Osteocyte (in vitro differentiated cells): ENCODE results near the gene PRTN3. TPM values are rescaled to one million over a fixed set of nuclear protein-coding genes. Genes with fewer than 3 reads are reported as not detected.

Source experiments
- DNase-seq: peaks from one replicate; pipeline ENCODE4 v3.0.0; 2021; ENCODE audit warnings: mixed read lengths; ENCODE audit not compliant: unreplicated experiment; ENCODE audit errors: extremely low spot score
- H3K27ac Mint-ChIP-seq: one replicate; pipeline ENCODE4 v1.8.0; 2021; ENCODE audit warnings: mild to moderate bottlenecking, mixed read lengths; ENCODE audit not compliant: unreplicated experiment
- H3K27me3 Mint-ChIP-seq: one replicate; pipeline ENCODE4 v1.8.0; 2021; ENCODE audit warnings: mixed read lengths; ENCODE audit not compliant: unreplicated experiment
- H3K36me3 Mint-ChIP-seq: one replicate; pipeline ENCODE4 v1.8.0; 2021; ENCODE audit warnings: mixed read lengths; ENCODE audit not compliant: unreplicated experiment
- H3K4me1 Mint-ChIP-seq: one replicate; pipeline ENCODE4 v1.8.0; 2021; ENCODE audit warnings: mixed read lengths; ENCODE audit not compliant: unreplicated experiment
- H3K4me3 Mint-ChIP-seq: one replicate; pipeline ENCODE4 v1.8.0; 2021; ENCODE audit warnings: mild to moderate bottlenecking, moderate library complexity, mixed read lengths; ENCODE audit not compliant: unreplicated experiment
- H3K9me3 Mint-ChIP-seq: one replicate; pipeline ENCODE4 v1.8.0; 2021; ENCODE audit warnings: mixed read lengths; ENCODE audit not compliant: unreplicated experiment
- CTCF ChIP-seq: fragments of 200-600 bp; sonication (generic); IDR thresholded peaks from 2 replicates; pipeline ENCODE4 v1.5.0; 2021; ENCODE audit warnings: antibody characterized with exemption, mild to moderate bottlenecking, moderate library complexity
- total RNA-seq: library from RNA; stranded (reverse); gene quantifications from 2 replicates; pipeline ENCODE4 v1.2.1, GENCODE V29; 2021

PRTN3 gene
- total RNA-seq, 1 donor from 2014 or later, result not detected

GRCh38 chr19:810883-811489 lies 29.8 kb upstream of the PRTN3 start:
- peak; percentile 84 for DNase-seq
- Mint-ChIP-seq H3K27me3 (no peaks in the 10 kb centered on the region), H3K27ac (no peak overlapping the region), H3K9me3 (no peaks in the 10 kb centered on the region), H3K36me3 (peaks cover 27% of the 10 kb centered on the region), H3K4me1 (peaks cover 6% of the 10 kb centered on the region), H3K4me3 (no peak overlapping the region)
- no peak for TF ChIP-seq CTCF

GRCh38 chr19:811506-812048 lies 29.2 kb upstream of the PRTN3 start:
- no peak for TF ChIP-seq CTCF
- Mint-ChIP-seq H3K4me1 (peaks cover 6% of the 10 kb centered on the region), H3K9me3 (no peaks in the 10 kb centered on the region), H3K27ac (no peak overlapping the region), H3K4me3 (no peak overlapping the region), H3K27me3 (no peaks in the 10 kb centered on the region), H3K36me3 (peaks cover 27% of the 10 kb centered on the region)
- no peak for DNase-seq

GRCh38 chr19:812049-812746 lies 28.6 kb upstream of the PRTN3 start:
- H3K27me3 Mint-ChIP-seq, result no peaks in the 10 kb centered on the region
- peaks cover 6% of the 10 kb centered on the region for H3K4me1 Mint-ChIP-seq
- no peaks in the 10 kb centered on the region for H3K9me3 Mint-ChIP-seq
- TF ChIP-seq CTCF, result no peak
- H3K36me3 Mint-ChIP-seq, result peaks cover 23% of the 10 kb centered on the region
- no peak overlapping the region for H3K27ac Mint-ChIP-seq
- no peak overlapping the region for H3K4me3 Mint-ChIP-seq
- DNase-seq, result no peak

- Mint-ChIP-seq H3K4me1 (no peaks in the 10 kb centered on the region), H3K27me3 (no peaks in the 10 kb centered on the region), H3K36me3 (peaks cover 17% of the 10 kb centered on the region), H3K27ac (no peak overlapping the region), H3K4me3 (no peak overlapping the region), H3K9me3 (no peaks in the 10 kb centered on the region)
- no peak for TF ChIP-seq CTCF
- DNase-seq, result no peak
These were observed 28.0 kb upstream of the PRTN3 start for GRCh38 chr19:812747-813218.
